22Rv1 (cell line): ENCODE measurements around the gene KRTAP10-9.

Experiments
- CTCF ChIP-seq: fragments of 450-650 bp; IDR thresholded peaks from 2 replicates; pipeline ENCODE4 v1.5.1; 2017; ENCODE audit warnings: mild to moderate bottlenecking
- ZFX ChIP-seq: fragments of 450-650 bp; IDR thresholded peaks from 2 replicates; pipeline ENCODE4 v1.6.1; 2017; ENCODE audit warnings: antibody characterized with exemption, borderline replicate concordance

GRCh38 chr21:44639331-44639655 is 12.4 kb downstream of the KRTAP10-9 start:
- no peak for TF ChIP-seq CTCF
- no peak for TF ChIP-seq ZFX
